AG08396 (cell line): ENCODE data around the gene ARL14.
A peak's percentile ranks its signal among the peaks of the same experiment; 100 is the strongest.

Experiments
- DNase-seq: peaks from one replicate; pipeline ENCODE4 v3.0.0; 2012; ENCODE audit warnings: low spot score, mixed read lengths

ARL14 gene

GRCh38 chr3:160676547-160677303 is at the start of gene ARL14:
TSS of gene ARL14 (plus strand) at chr3:160677160. CDS start at chr3:160677347, 187 bp downstream.
- peak; percentile 45 for DNase-seq

- no peak for DNase-seq
These were observed 47.5 kb upstream of the ARL14 start for GRCh38 chr3:160629491-160629890.

- no peak for DNase-seq
These were observed 43.4 kb upstream of the ARL14 start for GRCh38 chr3:160633361-160634083.

GRCh38 chr3:160635213-160635612 is 41.7 kb upstream of the ARL14 start:
- DNase-seq: no peak

GRCh38 chr3:160637086-160637485 is 39.9 kb upstream of the ARL14 start:
- DNase-seq: no peak

- DNase-seq: no peak
These were observed 38.8 kb upstream of the ARL14 start for GRCh38 chr3:160638184-160638583.

- DNase-seq: no peak
These were observed 35.2 kb upstream of the ARL14 start for GRCh38 chr3:160641665-160642309.

- no peak for DNase-seq
These were observed 33.0 kb upstream of the ARL14 start for GRCh38 chr3:160643994-160644393.

- no peak for DNase-seq
These were observed 32.5 kb upstream of the ARL14 start for GRCh38 chr3:160644491-160644890.

GRCh38 chr3:160648701-160649100 is 28.3 kb upstream of the ARL14 start:
- DNase-seq: no peak

- DNase-seq: no peak
These were observed 27.4 kb upstream of the ARL14 start for GRCh38 chr3:160649596-160649995.

GRCh38 chr3:160653512-160653911 is 23.4 kb upstream of the ARL14 start:
- no peak for DNase-seq

GRCh38 chr3:160660902-160661301 is 16.1 kb upstream of the ARL14 start:
- DNase-seq: no peak

- no peak for DNase-seq
These were observed 15.3 kb upstream of the ARL14 start for GRCh38 chr3:160661660-160662059.

- no peak for DNase-seq
These were observed 11.7 kb upstream of the ARL14 start for GRCh38 chr3:160665231-160665630.

GRCh38 chr3:160665784-160666526 is 11.0 kb upstream of the ARL14 start:
- DNase-seq: peak; percentile 32

- no peak for DNase-seq
These were observed 9.5 kb upstream of the ARL14 start for GRCh38 chr3:160667452-160667851.

- no peak for DNase-seq
These were observed 8.5 kb upstream of the ARL14 start for GRCh38 chr3:160668454-160668853.

GRCh38 chr3:160671231-160671630 is 5.7 kb upstream of the ARL14 start:
- DNase-seq: no peak

- DNase-seq: no peak
These were observed 5.0 kb upstream of the ARL14 start for GRCh38 chr3:160671995-160672394.

- no peak for DNase-seq
These were observed 3.8 kb upstream of the ARL14 start for GRCh38 chr3:160673188-160673587.

- no peak for DNase-seq
These were observed 1.3 kb upstream of the ARL14 start for GRCh38 chr3:160675566-160676124.
